Retinal pigment epithelial cell (primary cell): ENCODE results near the gene BORCS6.

Experiments
- DNase-seq: peaks from one replicate; pipeline ENCODE4 v3.0.0-alpha.2; 2010; ENCODE audit warnings: low read depth
- H3K4me3 ChIP-seq: 2 replicates; pipeline ENCODE4 v1.5.1; 2011; ENCODE audit warnings: mild to moderate bottlenecking, low read length, control low read depth, moderate library complexity
- CTCF ChIP-seq: conservative IDR thresholded peaks from 2 replicates; pipeline ENCODE4 v1.5.1; 2011; ENCODE audit warnings: low read depth, low read length, control low read depth, inconsistent platforms

BORCS6 gene

GRCh38 chr17:8142158-8142886 is 47.7 kb downstream of the BORCS6 start:
- DNase-seq = no peak
- no peak for TF ChIP-seq CTCF
- H3K4me3 ChIP-seq = no peak overlapping the region

- no peak for TF ChIP-seq CTCF
- no peak for DNase-seq
- no peak overlapping the region for H3K4me3 ChIP-seq
Observed at GRCh38 chr17:8141741-8142140, 48.2 kb downstream of the BORCS6 start.

- no peak for DNase-seq
- no peak for TF ChIP-seq CTCF
- H3K4me3 ChIP-seq = no peak overlapping the region
Observed at GRCh38 chr17:8141045-8141444, 48.9 kb downstream of the BORCS6 start.

- no peak for DNase-seq
- TF ChIP-seq CTCF = no peak
- no peak overlapping the region for H3K4me3 ChIP-seq
Observed at GRCh38 chr17:8140065-8141029, 49.6 kb downstream of the BORCS6 start.

GRCh38 chr17:8138672-8139371 is 51.2 kb downstream of the BORCS6 start:
- peak overlapping the region; percentile 64 for H3K4me3 ChIP-seq
- peak; percentile 86 for DNase-seq
- TF ChIP-seq CTCF = peak; percentile 90

- peak overlapping the region; percentile 53 for H3K4me3 ChIP-seq
- no peak for DNase-seq
- TF ChIP-seq CTCF = no peak
Observed at GRCh38 chr17:8138374-8138671, 51.7 kb downstream of the BORCS6 start.
